Stimulated activated naive CD8-positive, alpha-beta T cell treated with anti-CD3 and anti-CD28 coated beads, Interleukin-15, amount 100 ng/mL, for 72 hours (primary cell): ENCODE measurements around the gene PLXNB3.

Source experiments
- ATAC-seq: fragments of 150-1000 bp; cut with Tn5 transposase; 2 replicates; pipeline ENCODE4 v1.10.0; 2021; ENCODE audit warnings: mild to moderate bottlenecking, moderate library complexity
- DNase-seq, 2 donors: peaks; one replicate each; pipeline ENCODE4 v3.0.0; 2021 to 2022
- H3K27ac Mint-ChIP-seq, 2 donors: one replicate each; pipeline ENCODE4 v1.8.0; 2022; ENCODE audit warnings: mild to moderate bottlenecking in 2 of 2, mixed read lengths in 2 of 2, moderate library complexity in 2 of 2
- H3K27me3 Mint-ChIP-seq: one replicate; pipeline ENCODE4 v1.8.0; 2022; ENCODE audit warnings: mixed read lengths
- H3K4me1 Mint-ChIP-seq: one replicate; pipeline ENCODE4 v1.8.0; 2022; ENCODE audit warnings: mild to moderate bottlenecking, mixed read lengths
- H3K4me3 Mint-ChIP-seq, 2 donors: one replicate each; pipeline ENCODE4 v1.8.0; 2022; ENCODE audit warnings: mild to moderate bottlenecking in 2 of 2, mixed read lengths in 2 of 2, moderate library complexity in 1 of 2
- H3K9me3 Mint-ChIP-seq, 2 donors: one replicate each; pipeline ENCODE4 v1.8.0; 2022; ENCODE audit warnings: mixed read lengths in 2 of 2

PLXNB3 gene

DNA sequence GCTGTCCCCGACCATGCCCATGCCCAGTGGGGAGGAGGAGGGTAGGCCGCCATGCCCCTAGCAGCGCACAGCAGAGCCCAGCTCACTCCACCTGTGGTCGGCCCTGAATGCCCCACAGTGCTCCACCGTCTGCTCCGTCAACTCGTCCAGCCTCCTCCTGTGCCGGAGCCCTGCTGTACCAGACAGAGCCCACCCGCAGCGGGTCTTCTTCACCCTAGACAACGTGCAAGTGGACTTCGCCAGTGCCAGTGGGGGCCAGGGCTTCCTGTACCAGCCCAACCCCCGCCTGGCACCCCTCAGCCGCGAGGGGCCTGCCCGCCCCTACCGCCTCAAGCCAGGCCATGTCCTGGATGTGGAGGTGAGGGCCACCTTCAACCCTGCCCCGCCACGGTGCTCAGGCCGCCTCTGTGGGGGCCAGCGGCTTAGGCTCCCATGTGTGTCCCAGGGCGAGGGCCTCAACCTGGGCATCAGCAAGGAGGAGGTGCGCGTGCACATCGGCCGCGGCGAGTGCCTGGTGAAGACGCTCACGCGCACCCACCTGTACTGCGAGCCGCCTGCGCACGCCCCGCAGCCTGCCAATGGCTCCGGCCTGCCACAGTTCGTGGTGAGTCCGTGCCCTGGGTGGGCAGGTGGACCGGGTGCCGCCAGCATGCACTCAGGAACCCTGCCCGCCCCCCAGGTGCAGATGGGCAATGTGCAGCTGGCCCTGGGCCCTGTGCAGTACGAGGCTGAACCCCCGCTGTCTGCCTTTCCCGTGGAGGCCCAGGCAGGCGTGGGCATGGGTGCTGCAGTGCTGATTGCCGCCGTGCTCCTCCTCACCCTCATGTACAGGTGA is 9.9 kb downstream of the PLXNB3 start:
- H3K4me1 Mint-ChIP-seq, result no peaks in the 10 kb centered on the region
- ATAC-seq (no peak), DNase-seq (no peak)
- H3K9me3 Mint-ChIP-seq, result no peaks in the 10 kb centered on the region
- no peak overlapping the region for H3K27ac Mint-ChIP-seq
- H3K4me3 Mint-ChIP-seq, result no peak overlapping the region
- H3K27me3 Mint-ChIP-seq, result no peaks in the 10 kb centered on the region

DNA sequence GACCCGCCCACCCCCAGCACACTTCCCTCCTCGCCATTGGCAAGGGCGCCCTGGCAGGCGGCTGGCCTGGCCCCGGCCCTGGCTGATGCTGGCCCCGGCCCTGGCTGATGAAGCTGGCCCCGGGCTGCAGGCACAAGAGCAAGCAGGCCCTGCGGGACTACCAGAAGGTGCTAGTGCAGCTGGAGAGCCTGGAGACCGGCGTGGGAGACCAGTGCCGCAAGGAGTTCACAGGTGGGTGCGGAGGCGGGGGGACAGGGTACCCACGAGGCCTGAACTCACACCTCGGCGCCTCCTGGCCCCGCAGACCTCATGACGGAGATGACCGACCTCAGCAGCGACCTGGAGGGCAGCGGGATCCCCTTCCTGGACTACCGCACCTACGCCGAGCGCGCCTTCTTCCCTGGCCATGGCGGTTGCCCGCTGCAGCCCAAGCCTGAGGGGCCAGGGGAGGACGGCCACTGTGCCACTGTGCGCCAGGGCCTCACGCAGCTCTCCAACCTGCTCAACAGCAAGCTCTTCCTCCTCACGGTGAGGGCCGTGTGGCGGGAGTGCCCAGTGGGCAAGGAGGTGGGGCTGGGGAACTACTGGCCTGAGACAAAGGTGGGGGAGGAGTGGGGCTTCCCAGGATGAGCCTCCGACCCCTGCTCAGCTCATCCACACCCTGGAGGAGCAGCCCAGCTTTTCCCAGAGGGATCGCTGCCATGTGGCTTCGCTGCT is 10.7 kb downstream of the PLXNB3 start:
- Mint-ChIP-seq H3K27ac (no peak overlapping the region), H3K4me3 (no peak overlapping the region), H3K27me3 (peaks cover 3% of the 10 kb centered on the region), H3K9me3 (no peaks in the 10 kb centered on the region), H3K4me1 (peaks cover 1% of the 10 kb centered on the region)
- ATAC-seq (no peak), DNase-seq (peak in 1 of 2 donors; percentile 4)

DNA sequence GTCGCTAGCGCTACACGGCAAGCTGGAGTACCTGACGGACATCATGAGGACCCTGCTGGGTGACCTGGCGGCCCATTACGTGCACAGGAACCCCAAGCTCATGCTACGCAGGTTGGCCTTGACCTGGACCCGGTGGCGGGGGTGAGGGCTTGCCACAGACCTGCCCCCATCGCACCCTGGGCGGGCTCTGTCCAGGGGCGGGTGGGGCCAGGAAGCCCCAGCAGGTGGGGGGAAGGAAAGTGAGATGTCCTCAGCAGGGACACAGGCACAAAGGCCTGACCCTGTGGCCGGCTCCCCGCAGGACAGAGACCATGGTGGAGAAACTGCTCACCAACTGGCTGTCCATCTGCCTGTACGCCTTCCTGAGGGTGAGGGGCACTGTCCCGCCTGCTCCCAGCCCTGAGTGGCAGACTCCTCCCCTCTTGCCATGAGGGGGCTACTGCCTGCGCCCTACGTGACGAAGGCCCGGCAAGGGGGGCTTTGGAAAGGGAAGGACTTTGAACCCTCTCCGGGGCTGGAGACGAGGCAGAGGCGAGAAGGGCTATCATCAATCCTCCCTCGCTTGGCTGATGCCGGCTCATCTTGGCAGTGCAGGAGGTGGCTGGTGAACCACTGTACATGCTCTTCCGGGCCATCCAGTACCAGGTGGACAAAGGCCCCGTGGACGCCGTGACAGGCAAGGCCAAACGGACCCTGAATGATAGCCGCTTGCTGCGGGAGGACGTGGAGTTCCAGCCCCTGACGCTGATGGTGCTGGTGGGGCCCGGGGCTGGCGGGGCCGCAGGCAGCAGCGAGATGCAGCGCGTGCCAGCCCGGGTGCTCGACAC is 11.5 kb downstream of the PLXNB3 start:
- H3K27ac Mint-ChIP-seq, result no peak overlapping the region

DNA sequence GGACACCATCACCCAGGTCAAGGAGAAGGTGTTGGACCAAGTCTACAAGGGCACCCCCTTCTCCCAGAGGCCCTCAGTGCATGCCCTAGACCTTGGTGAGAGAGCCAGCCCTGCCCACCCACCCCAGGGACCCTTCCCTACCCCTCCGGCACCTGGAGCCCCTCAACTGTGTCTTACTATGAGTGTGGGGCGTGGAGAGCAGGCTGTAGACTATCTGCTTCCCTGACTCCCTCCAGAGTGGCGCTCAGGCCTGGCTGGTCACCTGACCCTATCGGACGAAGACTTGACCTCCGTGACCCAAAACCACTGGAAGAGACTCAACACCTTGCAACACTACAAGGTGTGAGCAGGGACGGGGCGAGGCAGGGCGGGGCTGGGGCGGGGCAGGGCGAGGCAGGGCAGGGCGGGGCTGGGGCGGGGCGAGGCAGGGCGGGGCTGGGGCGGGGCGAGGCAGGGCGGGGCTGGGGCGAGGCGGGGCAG is 12.1 kb downstream of the PLXNB3 start:
- H3K4me3 Mint-ChIP-seq, result no peak overlapping the region
- ATAC-seq, result no peak
- no peaks in the 10 kb centered on the region for H3K9me3 Mint-ChIP-seq
- no peak overlapping the region for H3K27ac Mint-ChIP-seq
- H3K4me1 Mint-ChIP-seq, result peaks cover 9% of the 10 kb centered on the region
- no peak for DNase-seq
- peaks cover 12% of the 10 kb centered on the region for H3K27me3 Mint-ChIP-seq

More for the DNA sequence above, 11.5 kb downstream of the PLXNB3 start:
- Mint-ChIP-seq H3K4me1 (peaks cover 9% of the 10 kb centered on the region), H3K9me3 (no peaks in the 10 kb centered on the region), H3K4me3 (no peak overlapping the region), H3K27me3 (peaks cover 11% of the 10 kb centered on the region)
- ATAC-seq (no peak), DNase-seq (peak in 1 of 2 donors; percentile 6)

DNA sequence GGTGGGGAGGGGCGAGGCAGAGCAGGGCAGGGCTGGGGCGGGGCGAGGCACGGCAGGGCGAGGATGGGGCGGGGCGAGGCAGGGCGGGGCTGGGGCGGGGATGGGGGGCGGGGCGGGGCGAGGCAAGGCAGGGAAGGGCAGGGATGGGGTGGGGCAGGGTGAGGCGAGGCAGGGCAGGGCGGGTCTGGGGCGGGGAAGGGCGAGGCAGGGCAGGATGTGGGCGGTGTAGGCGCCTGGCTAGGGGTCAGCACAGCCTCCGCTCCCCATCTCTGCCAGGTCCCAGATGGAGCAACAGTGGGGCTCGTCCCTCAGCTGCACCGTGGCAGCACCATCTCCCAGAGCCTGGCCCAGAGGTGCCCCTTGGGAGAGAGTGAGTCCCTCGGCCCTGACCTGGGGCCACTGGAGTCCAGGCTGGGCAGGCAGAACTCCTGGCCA is 12.6 kb downstream of the PLXNB3 start:
- Mint-ChIP-seq H3K27me3 (peaks cover 12% of the 10 kb centered on the region), H3K9me3 (no peaks in the 10 kb centered on the region), H3K27ac (no peak overlapping the region), H3K4me1 (peaks cover 9% of the 10 kb centered on the region), H3K4me3 (no peak overlapping the region)
- ATAC-seq (peak; percentile 8), DNase-seq (no peak)

DNA sequence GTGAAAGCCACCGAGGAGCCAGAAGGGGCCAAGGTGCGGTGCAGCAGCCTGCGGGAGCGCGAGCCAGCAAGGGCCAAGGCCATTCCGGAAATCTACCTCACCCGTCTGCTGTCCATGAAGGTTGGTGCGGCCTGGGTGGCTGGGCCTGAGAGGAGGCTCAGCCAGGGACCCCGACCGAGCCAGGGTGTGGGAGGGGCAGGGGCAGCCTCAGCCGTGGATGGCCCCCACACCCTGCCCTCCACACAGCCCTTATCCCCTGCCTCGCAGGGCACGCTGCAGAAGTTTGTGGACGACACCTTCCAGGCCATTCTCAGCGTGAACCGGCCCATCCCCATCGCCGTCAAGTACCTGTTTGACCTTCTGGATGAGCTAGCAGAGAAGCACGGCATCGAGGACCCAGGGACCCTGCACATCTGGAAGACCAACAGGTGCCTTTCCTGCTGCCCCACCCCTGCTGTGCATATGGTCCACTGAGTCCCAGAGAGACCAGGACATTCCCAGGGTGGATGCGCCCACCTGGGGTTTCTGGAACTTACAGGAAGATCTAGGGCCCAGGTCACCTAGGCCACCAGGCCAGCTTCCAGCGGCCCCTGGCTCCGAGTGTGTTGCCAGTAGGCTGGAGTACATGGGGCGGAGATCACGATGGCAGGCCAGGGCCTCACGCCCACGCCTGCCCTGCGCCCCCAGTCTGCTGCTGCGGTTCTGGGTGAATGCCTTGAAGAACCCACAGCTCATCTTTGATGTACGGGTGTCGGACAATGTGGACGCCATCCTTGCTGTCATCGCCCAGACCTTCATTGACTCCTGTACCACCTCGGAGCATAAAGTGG is 13.4 kb downstream of the PLXNB3 start:
- H3K27me3 Mint-ChIP-seq, result peaks cover 12% of the 10 kb centered on the region
- no peak for ATAC-seq
- DNase-seq, result no peak
- no peak overlapping the region for H3K4me3 Mint-ChIP-seq
- no peak overlapping the region for H3K27ac Mint-ChIP-seq
- no peaks in the 10 kb centered on the region for H3K9me3 Mint-ChIP-seq
- H3K4me1 Mint-ChIP-seq, result peaks cover 9% of the 10 kb centered on the region

DNA sequence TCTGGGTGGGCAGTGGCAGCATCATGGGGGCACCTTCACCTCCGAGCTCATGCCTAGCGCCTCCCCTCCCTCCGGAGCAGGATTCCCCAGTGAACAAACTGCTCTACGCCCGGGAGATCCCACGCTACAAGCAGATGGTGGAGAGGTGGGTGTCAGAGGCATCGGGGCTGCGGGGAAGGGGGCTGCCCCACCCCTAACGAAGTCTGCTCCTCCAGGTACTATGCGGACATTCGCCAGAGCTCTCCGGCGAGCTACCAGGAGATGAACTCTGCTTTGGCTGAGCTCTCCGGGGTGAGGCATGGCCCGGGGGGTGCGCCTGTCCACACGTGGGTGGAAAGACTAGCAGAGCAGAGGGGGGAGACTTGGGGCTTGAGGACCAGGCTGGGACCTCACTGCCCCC is 14.1 kb downstream of the PLXNB3 start:
- no peak overlapping the region for H3K27ac Mint-ChIP-seq
- DNase-seq, result no peak
- no peak for ATAC-seq
- H3K27me3 Mint-ChIP-seq, result peaks cover 12% of the 10 kb centered on the region
- H3K4me1 Mint-ChIP-seq, result peaks cover 9% of the 10 kb centered on the region
- H3K4me3 Mint-ChIP-seq, result no peak overlapping the region
- no peaks in the 10 kb centered on the region for H3K9me3 Mint-ChIP-seq

DNA sequence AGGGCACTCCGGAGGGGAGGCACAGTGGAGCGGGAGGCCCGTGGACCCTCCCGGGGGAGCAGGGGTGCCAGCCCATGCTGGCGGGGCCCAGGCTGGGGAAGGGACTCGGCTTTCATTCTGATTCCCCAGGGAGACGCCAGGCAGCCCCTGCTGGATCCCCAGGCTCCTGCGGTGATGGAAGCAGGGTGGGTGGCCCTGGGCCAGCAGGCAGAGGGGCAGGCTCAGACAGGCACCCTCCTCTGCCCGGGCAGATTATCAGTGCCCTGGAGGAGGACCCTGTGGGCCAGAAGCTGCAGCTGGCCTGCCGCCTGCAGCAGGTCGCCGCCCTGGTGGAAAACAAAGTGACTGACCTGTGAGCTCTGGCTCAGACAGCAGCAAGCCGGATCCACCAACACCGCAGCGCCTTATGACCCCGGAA is 14.6 kb downstream of the PLXNB3 start:
- H3K27ac Mint-ChIP-seq, result no peak overlapping the region
- peak; percentile 10 for ATAC-seq
- H3K4me1 Mint-ChIP-seq, result peaks cover 9% of the 10 kb centered on the region
- DNase-seq, result no peak
- no peak overlapping the region for H3K4me3 Mint-ChIP-seq
- H3K9me3 Mint-ChIP-seq, result no peaks in the 10 kb centered on the region
- peaks cover 12% of the 10 kb centered on the region for H3K27me3 Mint-ChIP-seq

DNA sequence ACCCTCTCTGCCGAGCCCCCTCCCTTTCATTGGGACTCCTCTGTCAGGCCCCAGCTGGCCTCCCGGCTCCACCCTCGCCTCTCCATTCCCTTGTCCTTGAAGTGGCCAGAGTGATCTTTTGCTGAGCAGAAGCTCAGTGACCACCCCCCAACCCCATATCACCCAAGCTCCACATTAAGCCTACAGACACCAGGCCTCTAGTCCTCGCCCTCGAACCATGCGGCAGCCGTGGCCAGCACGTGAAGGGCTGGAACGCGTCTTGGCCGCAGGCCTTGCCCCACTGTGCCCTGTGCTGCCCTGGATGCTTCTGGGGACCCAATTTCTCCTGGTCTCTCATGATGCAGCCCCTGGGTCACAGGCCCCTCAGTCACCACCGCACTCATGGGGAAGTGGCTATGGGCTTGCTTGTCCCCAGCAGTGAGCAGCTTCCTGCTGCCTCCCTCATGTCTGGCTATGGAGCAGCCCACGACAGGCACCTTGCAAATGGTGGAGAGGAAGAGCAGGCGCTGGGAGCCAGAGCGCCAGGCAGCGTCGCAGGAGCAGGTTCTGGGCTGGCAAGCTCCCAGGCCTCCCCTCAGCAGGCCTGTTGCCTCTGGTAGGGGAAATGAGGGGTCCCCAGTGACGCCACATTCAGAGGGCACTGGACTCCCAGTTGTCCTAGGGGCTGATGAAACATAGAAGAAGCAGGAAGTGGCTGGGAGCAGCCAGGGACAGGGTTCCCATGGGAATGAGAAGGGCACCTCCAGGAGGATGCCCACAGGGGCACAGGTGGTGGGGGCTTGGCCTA is 16.0 kb downstream of the PLXNB3 start:
- H3K4me3 Mint-ChIP-seq, result no peak overlapping the region
- peak overlapping the region in 1 of 2 donors; percentile 31 for H3K27ac Mint-ChIP-seq
- DNase-seq (no peak), ATAC-seq (no peak)
- peaks cover 12% of the 10 kb centered on the region for H3K27me3 Mint-ChIP-seq
- H3K9me3 Mint-ChIP-seq, result no peaks in the 10 kb centered on the region
- H3K4me1 Mint-ChIP-seq, result peaks cover 9% of the 10 kb centered on the region

DNA sequence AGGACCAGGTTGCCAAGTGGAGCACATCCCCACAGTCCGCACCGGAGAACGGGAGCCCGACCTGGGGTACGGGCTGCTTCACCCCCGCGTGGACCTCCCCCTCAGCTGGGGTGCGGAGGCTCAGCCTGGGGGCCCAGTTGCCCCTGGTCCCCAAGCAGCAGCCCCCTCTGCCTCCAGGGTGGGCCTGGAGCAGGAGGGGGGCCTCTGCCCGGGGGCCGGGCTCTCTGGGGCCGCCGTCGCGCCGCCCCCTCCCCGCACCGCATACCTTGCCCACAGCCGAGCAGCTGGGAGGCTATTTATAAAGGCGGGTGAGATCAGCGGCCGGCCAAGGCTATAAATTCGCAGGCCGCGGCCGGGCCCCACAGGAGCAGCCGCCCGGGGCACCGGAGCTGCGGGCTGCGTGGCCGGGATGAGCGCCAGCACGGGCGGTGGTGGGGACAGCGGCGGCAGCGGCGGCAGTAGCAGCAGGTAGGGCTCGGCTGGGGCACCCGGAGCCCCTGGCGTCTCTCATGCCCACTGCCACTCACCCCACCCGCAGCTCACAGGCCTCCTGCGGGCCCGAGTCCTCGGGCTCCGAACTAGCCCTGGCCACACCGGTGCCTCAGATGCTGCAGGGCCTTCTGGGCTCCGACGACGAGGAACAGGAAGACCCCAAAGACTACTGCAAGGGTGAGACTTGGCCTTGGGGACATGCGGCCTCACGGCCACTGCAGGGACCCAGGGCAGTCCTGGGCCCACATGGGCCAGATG is 16.8 kb downstream of the PLXNB3 start, which contains the start of gene SRPK3:
Gene SRPK3 (plus strand): TSS at position 364 of the 750 bp plus-strand sequence. CDS start 46 bp downstream, at position 410.
- H3K4me1 Mint-ChIP-seq, result peaks cover 9% of the 10 kb centered on the region
- no peak within 1 kb of the TSS for H3K4me3 Mint-ChIP-seq
- H3K27ac Mint-ChIP-seq, result peak within 1 kb of the TSS; percentile 31 to 34
- peaks cover 12% of the 10 kb centered on the region for H3K27me3 Mint-ChIP-seq
- H3K9me3 Mint-ChIP-seq, result no peaks in the 10 kb centered on the region
- DNase-seq (no peak), ATAC-seq (peak; percentile 21)

DNA sequence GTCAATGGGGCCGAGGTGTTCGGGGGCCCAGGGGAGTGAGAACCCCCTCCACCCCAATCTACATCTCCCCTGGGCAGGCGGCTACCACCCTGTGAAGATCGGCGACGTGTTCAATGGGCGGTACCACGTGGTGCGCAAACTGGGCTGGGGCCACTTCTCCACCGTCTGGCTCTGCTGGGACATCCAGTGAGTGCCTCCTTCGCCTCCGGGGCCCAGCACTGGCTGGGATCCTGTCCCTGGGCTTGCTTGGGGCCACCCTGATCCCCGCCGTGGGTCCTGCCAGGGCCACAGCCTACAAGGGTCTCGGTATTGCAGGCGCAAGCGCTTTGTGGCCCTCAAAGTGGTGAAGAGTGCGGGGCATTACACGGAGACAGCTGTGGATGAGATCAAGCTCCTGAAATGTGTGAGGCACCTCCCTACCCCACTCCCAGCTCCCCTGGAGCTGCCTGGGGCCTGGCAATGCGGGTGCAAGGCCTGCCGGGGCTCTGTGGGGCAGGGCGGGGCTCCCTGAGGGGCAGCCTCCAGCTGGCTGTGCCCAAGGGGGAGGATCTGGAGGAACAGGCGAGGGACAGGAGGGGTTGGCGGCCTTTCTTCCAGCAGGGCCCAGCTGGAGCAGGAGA is 17.5 kb downstream of the PLXNB3 start:
- Mint-ChIP-seq H3K27me3 (peaks cover 12% of the 10 kb centered on the region), H3K4me1 (peaks cover 9% of the 10 kb centered on the region), H3K27ac (peak overlapping the region in 1 of 2 donors; percentile 34), H3K4me3 (no peak overlapping the region), H3K9me3 (no peaks in the 10 kb centered on the region)
- ATAC-seq (no peak), DNase-seq (no peak)

DNA sequence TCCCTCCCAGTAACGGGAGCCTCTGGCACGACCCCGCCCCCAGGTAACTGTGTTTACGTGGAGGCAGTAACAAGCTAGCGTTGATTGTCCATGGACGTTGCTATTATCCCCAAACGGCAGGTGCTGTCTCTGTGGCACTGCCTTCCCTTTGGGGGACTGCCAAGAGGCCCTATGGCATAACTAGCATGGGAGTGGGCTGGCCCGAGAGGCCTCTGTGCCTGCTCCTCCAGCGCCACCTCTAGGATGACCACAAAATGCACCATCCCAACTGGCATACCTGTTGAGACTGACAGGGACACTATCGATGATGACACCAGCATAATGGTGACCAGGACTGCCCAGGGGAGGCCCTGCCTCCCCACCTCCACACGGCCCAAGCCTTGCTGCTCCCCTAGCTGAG is 18.3 kb downstream of the PLXNB3 start:
- ATAC-seq (no peak), DNase-seq (no peak)
- H3K4me3 Mint-ChIP-seq, result no peak overlapping the region
- H3K27me3 Mint-ChIP-seq, result peaks cover 12% of the 10 kb centered on the region
- H3K9me3 Mint-ChIP-seq, result no peaks in the 10 kb centered on the region
- peaks cover 9% of the 10 kb centered on the region for H3K4me1 Mint-ChIP-seq
- H3K27ac Mint-ChIP-seq, result no peak overlapping the region

DNA sequence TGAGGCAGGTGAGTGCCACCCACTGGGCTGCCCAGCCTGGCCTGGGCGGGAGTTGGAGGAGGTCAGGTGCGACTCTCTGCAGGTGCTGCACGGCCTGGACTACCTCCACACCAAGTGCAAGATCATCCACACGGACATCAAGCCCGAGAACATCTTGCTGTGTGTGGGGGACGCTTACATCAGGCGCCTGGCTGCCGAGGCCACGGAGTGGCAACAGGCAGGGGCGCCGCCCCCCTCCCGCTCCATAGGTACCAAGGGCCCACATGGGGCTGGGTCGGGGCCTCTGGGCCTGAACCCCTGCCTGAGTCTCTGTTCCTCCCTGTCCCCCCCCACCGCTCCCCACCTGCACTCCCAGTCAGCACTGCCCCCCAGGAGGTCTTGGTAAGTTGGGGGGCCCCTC is 18.8 kb downstream of the PLXNB3 start:
- Mint-ChIP-seq H3K4me1 (peaks cover 9% of the 10 kb centered on the region), H3K27ac (no peak overlapping the region), H3K27me3 (peaks cover 12% of the 10 kb centered on the region), H3K9me3 (no peaks in the 10 kb centered on the region), H3K4me3 (no peak overlapping the region)
- DNase-seq, result no peak
- ATAC-seq, result no peak
